HFF-Myc (cell line): ENCODE results near the gene PPIL1.

Source experiments
- DNase-seq: peaks from one replicate; pipeline ENCODE4 v3.0.0-alpha.2; 2011; ENCODE audit warnings: low read depth; ENCODE audit errors: extremely low read depth
- H3K4me3 ChIP-seq: replicated peaks from 2 replicates; pipeline ENCODE4 v1.5.1; 2011; ENCODE audit warnings: low read depth, mild to moderate bottlenecking, control low read depth, low read length
- CTCF ChIP-seq: IDR thresholded peaks from 2 replicates; pipeline ENCODE4 v1.5.1; 2012; ENCODE audit warnings: mild to moderate bottlenecking, low read depth, low read length, control low read depth; ENCODE audit errors: missing control alignments

PPIL1 gene

GRCh38 chr6:36863670-36864540 lies 10.7 kb downstream of the PPIL1 start:
- no peak for TF ChIP-seq CTCF
- no peak overlapping the region for H3K4me3 ChIP-seq
- no peak for DNase-seq

GRCh38 chr6:36862848-36863382 lies 11.7 kb downstream of the PPIL1 start:
- TF ChIP-seq CTCF, result no peak
- no peak overlapping the region for H3K4me3 ChIP-seq
- DNase-seq, result no peak

GRCh38 chr6:36862164-36862847 lies 12.3 kb downstream of the PPIL1 start:
- no peak for DNase-seq
- no peak for TF ChIP-seq CTCF
- H3K4me3 ChIP-seq, result no peak overlapping the region

- DNase-seq, result no peak
- H3K4me3 ChIP-seq, result no peak overlapping the region
- no peak for TF ChIP-seq CTCF
Measured at GRCh38 chr6:36860126-36860525, 14.5 kb downstream of the PPIL1 start.

- no peak for TF ChIP-seq CTCF
Measured at GRCh38 chr6:36858407-36858981, 16.1 kb downstream of the PPIL1 start.

GRCh38 chr6:36857325-36857724 lies 17.3 kb downstream of the PPIL1 start:
- TF ChIP-seq CTCF, result no peak
- DNase-seq, result no peak
- no peak overlapping the region for H3K4me3 ChIP-seq

More at GRCh38 chr6:36858407-36858981, 16.1 kb downstream of the PPIL1 start:
- no peak overlapping the region for H3K4me3 ChIP-seq
- no peak for DNase-seq
